Measurements from ENCODE around the gene IGHMBP2.

IGHMBP2 gene

DNA sequence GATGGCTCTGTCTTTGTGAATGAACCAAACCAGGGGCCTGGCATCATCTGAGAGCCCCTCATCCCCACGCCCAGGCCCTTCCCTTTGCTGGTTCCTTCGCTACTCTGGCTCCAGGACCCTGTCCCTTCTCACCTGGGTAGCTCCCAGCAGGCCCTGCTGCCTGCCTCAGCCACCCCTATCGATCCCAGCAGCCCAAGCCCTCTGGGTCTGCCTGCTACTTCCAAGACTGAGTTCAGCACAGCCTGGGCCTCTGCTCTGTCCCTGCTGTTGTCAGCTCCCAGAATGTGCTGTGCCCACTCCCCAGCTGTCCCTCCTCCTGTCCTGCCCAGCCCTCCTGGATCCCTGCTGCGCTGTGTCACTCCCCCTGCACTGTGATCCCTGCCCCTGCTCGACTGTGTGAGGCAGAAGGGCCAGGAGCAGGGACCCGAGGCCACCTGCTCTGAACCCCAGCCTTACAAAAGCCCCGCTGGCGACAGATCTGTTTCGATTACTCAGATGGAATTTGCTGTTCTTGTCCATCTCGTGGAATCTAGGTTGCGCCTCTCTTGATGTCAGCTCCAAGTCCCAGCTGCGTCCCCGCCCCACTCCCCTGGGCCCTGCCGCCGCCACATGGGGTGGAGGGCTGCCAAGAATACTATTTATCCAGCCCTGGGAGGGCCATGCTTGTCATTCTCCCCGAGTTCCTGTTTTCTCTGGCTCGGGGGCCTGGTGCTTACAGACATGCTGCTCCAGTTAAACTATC lies 13.0 kb upstream of the IGHMBP2 start:
- DNase-seq (ENCODE audit: low spot score), result no peak

DNA sequence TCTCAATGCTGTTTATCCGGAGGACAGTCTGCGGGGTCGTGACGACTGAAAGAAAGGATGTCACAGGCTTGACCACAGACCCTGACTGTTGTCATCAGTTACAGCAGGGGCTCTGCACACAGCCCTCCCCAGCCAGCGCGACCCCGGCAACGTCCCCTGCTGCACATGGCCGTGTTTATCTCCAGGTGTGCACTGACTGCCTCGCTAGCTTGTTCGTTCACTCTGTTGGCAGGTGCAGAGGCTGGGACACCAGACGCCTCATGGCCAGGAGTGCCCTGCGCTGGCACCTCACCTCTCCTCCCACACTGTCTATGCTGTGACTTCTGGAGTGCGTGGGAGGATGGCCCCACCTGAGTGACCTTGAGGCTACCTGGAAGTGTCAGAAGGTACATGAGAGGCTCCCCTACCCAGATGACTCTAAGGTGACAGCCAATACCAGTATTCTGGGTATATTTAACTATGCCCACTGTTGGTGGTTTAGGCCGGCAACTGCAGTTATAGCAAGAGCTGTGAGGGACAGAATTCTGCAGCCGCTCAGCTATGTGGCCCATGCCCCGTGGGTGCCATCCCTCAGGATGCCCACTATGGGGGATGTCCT lies 12.2 kb upstream of the IGHMBP2 start:
- no peak for DNase-seq (ENCODE audit: low spot score)

DNA sequence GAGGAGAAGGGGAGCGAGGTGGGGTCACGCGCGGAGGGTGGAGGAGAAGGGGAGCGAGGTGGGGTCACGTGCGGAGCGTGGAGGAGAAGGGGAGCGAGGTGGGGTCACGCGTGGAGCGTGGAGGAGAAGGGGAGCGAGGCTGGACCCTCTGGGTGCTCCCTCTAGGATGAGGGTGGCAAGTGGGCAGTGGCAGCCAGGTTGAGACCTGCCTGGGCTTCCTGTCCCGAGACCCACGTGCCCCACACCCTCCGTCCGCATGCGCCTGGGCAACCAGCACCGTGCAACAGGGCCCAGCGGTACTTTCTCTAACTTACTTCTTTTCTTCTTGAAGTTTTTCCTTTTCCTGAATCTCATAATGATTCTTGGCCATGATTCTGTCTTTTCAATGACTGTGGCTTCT lies 11.1 kb upstream of the IGHMBP2 start:
- DNase-seq (ENCODE audit: low spot score), result no peak

GRCh38 chr11:68893282-68893681 lies 10.4 kb upstream of the IGHMBP2 start:
- DNase-seq (ENCODE audit: low spot score), result no peak

DNA sequence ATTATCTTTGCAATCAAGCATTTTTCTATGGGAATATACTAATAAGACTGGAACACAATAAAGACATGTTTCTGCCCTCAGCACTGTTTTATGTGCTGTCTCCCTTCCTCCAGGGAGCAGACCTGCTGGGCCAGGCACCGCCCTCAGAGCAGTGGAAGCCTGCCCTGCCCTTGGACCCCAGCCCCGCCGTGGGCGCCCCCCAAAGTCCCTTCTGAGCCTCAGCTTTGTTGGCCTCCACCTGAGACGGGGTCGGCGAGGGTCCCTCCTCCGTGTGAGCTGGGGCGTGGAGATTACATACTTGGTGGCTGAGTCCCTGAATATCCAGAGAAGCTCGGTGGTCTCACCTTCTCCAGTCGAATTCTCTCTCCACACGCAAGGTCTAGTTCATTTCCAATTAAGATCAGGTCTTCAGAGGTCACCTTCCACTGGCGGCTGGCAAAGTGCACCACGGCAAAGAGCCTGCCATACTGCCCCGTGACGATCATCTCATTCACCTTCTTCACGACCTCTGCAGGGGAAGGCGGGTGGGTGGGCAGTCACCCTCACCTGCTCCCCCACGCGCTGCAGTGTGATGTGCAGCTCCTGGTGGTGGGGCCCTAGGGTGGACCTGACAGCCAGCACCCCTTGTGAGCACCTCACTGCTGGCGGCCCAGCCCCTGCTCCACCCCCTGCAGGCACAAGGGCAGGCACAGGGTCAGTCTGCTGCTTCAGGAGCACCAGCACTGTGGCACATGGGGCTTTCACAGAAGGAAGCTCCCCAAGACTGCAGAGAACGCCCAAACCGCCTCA lies 7.3 kb upstream of the IGHMBP2 start:
- no peak for DNase-seq (ENCODE audit: low spot score)

GRCh38 chr11:68897441-68897840 lies 6.2 kb upstream of the IGHMBP2 start:
- DNase-seq (ENCODE audit: low spot score), result no peak

DNA sequence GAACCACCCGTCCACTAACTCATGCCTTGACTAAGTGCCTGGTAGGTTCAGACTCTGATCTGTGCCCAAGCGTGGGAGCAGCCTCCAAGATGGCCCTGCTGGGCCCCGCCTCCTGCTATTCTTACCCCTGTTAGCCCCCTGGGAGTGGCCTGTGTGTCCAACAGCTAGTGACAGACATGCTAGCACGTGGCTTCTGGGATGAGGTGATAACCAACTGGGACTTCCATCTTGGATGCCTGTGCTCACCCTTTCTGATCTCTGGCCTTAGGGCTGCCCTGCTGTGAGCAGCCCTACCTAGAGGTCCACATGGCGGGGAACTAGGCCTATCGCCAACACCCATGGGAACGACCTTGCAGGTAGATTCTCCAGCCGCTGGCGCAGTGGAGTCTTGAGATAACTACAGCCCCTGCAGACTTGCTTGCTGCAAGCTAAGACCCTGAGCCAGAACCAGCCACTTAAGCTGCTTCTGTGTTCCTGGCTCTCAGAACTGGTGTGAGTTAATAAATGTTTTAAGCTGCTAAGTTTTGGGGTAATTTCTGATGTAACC lies 2.8 kb upstream of the IGHMBP2 start:
- no peak for DNase-seq (ENCODE audit: low spot score)

DNA sequence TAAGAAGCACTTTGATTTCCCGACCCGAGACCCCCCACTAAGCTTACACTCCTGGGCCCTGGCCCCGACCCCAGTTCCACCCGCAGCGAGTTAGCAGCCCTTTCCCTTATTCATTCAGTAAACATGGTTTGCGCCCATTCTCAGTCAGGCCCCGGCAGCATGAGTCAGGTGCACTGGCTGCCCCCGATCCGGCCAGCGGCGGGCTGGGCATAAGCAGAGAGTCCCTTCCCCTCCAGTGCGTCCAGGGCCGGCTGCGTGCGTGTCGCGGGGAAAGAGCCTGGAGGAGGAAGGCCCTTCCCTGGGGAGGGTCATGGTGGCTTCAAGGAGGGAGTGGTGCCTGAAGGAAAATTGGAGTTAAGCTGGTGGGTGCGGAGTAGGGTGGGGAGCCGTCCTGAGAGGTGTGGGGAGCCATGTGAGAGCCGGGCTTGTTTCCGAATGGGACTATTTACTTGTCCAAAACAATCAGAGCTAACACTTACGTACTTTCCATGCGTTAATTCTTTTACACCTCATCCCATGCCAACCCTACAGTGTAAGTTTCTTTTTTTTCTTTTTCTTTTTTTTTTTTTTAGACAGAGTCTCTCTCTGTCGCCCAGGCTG lies 657 bp downstream of the IGHMBP2 start:
- no peak for DNase-seq (ENCODE audit: low spot score)

GRCh38 chr11:68905421-68906360 lies 2.0 kb downstream of the IGHMBP2 start:
- DNase-seq (ENCODE audit: low spot score), result no peak

GRCh38 chr11:68908273-68908672 lies 4.6 kb downstream of the IGHMBP2 start:
- no peak for DNase-seq (ENCODE audit: low spot score)

GRCh38 chr11:68910965-68911364 lies 7.3 kb downstream of the IGHMBP2 start:
- no peak for DNase-seq (ENCODE audit: low spot score)

- no peak for DNase-seq (ENCODE audit: low spot score)
Observed at GRCh38 chr11:68911731-68912130, 8.0 kb downstream of the IGHMBP2 start.

DNA sequence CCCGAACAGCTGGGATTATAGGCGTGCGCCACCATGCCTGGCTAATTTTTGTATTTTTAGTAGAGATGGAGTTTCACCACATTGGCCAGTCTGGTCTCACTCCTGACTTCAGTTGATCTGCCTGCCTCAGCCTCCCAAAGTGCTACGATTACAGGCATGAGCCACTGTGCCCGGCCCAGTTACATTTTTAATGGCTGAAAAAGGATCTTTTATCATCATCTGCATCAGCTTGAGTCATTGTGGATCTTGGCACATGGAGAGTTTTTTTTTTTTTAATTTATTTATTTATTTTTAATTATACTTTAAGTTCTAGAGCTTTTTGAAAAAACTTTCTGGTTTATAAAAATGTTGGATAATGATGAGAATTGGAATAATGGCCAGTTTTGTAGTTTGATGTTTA lies 8.6 kb downstream of the IGHMBP2 start:
- no peak for DNase-seq (ENCODE audit: low spot score)

DNA sequence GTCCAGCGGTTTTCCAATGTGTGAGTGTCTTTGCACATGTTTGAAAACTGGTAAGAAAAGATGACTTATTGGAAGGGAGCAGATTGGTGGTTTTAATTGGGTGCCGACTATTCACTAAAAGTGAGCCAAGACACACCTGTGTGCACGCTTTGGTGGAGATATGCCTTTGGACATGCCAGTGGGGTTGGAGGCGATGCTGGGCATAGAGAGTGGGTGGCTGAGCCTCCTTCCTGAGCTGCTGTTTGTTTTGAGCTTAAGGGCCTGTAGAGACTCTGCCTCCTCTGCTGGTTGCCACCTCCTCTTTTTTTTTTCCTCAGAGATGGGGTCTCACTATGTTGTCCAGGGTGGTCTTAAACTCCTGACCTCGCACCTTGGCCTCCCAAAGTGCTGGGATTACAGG lies 9.5 kb downstream of the IGHMBP2 start:
- no peak for DNase-seq (ENCODE audit: low spot score)

- no peak for DNase-seq (ENCODE audit: low spot score)
Observed at GRCh38 chr11:68914761-68915160, 11.1 kb downstream of the IGHMBP2 start.

DNA sequence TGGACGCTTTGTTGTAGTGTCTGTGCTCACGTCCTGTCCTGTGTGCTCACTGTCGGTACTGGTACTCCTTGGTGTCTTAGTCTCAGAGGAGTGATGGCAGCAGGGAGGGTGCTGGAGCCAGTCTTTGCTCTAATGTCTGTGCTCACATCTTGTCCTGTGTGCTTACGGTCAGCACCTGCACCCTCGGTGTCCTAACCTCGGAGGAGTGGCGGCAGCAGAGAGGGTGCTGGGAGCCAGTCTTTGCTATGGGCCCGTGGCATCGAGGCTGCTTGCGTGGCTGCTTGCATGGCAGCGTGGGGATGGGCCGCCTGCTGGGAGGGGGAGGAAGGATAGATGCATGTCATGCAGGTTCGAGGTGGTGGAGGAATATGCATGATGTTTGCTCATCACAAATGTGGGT lies 12.7 kb downstream of the IGHMBP2 start:
- DNase-seq (ENCODE audit: low spot score), result no peak

DNA sequence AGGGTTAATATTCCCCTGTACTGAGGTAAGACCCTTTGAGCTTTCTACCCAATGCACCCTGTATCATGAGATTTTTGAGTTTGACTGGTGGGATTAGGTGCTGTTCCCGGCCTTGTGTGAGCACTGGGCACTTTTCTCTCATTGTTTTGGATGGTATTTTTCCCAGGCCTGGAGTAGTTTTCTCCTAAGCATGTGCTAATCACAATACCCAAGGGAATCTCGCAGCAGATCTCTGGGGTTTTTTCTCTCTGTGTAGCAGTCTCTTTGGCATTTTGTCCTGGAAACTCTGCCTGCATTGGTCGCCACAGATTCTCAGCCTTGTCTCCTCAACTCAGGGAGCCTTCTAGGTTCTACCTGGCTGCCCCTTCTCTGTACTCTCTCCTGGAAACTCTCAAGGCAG lies 19.9 kb downstream of the IGHMBP2 start:
- DNase-seq (ENCODE audit: low spot score), result no peak

DNA sequence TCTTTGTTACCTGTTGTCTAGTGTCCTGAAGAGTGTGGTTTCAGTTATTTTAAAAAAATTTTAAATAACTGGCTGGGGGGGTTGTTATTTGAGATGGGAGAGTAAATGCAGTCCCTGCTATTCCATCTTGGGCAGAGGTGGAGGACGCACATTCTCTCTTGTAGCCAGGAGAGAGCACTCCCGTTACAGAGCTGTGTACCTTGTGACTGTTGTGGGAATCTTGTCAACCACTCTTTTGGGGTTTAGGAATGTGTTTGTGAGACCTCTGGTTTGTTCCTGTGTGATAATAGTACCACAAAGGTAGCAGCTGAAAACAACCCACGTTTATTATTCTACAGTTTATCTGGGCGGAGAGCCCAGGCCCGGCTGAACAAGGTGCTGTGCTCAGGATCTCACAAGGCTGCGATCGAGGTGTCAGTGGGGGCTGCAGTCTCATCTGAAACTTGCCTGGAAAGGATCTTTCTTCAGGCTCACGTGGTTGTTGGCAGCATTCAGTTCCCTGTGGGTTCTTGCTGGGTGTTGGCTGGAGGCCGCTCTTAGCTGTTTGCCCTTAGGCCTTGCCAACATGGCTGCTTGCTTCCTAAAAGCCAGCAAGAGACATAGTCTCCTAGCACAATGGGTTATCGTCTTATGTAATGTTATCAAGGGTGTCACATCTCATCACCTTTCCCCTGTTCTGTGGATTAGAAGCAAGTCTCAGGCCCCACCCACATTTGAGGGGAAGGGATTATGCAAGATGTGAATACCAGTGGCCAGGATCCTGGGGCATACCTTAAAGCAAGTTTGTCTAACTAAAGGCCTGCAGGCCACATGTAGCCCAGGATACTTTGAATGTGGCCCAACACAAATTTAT lies 20.6 kb downstream of the IGHMBP2 start:
- no peak for DNase-seq (ENCODE audit: low spot score)

- DNase-seq (ENCODE audit: low spot score), result no peak
Observed at GRCh38 chr11:68925611-68926010, 21.9 kb downstream of the IGHMBP2 start.

Measured in CD4-positive, alpha-beta T cell treated with Interleukin-6 at 100 ng/mL for 8 hours (primary cell).